VCaP (cell line): Measurements from ENCODE around the gene RAD18.

Experiments used
- H3K27ac ChIP-seq: fragments of 450-650 bp; 2 replicates; pipeline ENCODE4 v1.5.1; 2017
- CTCF ChIP-seq: fragments of 450-650 bp; conservative IDR thresholded peaks from 2 replicates; pipeline ENCODE4 v1.5.1; 2017; ENCODE audit warnings: mild to moderate bottlenecking, moderate library complexity

RAD18 gene

GRCh38 chr3:8985411-8985831 lies 22.1 kb upstream of the RAD18 start:
- TF ChIP-seq CTCF, result no peak
- no peak overlapping the region for H3K27ac ChIP-seq

GRCh38 chr3:8984526-8984925 lies 21.3 kb upstream of the RAD18 start:
- no peak for TF ChIP-seq CTCF
- H3K27ac ChIP-seq, result no peak overlapping the region

- no peak overlapping the region for H3K27ac ChIP-seq
- no peak for TF ChIP-seq CTCF
Observed at GRCh38 chr3:8984081-8984480, 20.8 kb upstream of the RAD18 start.

GRCh38 chr3:8983591-8983990 lies 20.3 kb upstream of the RAD18 start:
- no peak for TF ChIP-seq CTCF
- H3K27ac ChIP-seq, result no peak overlapping the region

- no peak for TF ChIP-seq CTCF
- H3K27ac ChIP-seq, result no peak overlapping the region
Observed at GRCh38 chr3:8983026-8983425, 19.8 kb upstream of the RAD18 start.

GRCh38 chr3:8982509-8982908 lies 19.2 kb upstream of the RAD18 start:
- no peak for TF ChIP-seq CTCF
- H3K27ac ChIP-seq, result no peak overlapping the region

- no peak for TF ChIP-seq CTCF
- no peak overlapping the region for H3K27ac ChIP-seq
Observed at GRCh38 chr3:8981700-8982099, 18.4 kb upstream of the RAD18 start.

GRCh38 chr3:8981296-8981695 lies 18.0 kb upstream of the RAD18 start:
- no peak for TF ChIP-seq CTCF

More at GRCh38 chr3:8981296-8981695, 18.0 kb upstream of the RAD18 start:
- H3K27ac ChIP-seq, result no peak overlapping the region
